Liver (tissue), 9 donors: Measurements from ENCODE around the gene EYA4. TPM values are rescaled to one million over a fixed set of nuclear protein-coding genes. Genes with fewer than 3 reads are reported as not detected.

Experiments
- DNase-seq: peaks from one replicate; pipeline ENCODE4 v3.0.0-alpha.2; 2017; ENCODE audit warnings: low spot score
- H3K27ac ChIP-seq, 2 donors: one replicate each; pipeline ENCODE4 v1.7.0; 2013; ENCODE audit warnings: inconsistent platforms in 2 of 2, low read length in 2 of 2, control low read depth in 1 of 2, low read depth in 1 of 2, mild to moderate bottlenecking in 1 of 2
- H3K27me3 ChIP-seq, 4 donors: one replicate each; pipeline versions ENCODE4 v1.6.1 to v1.7.0; 2013; ENCODE audit warnings: low read length in 3 of 4, inconsistent platforms in 1 of 4, mild to moderate bottlenecking in 1 of 4, moderate library complexity in 1 of 4; ENCODE audit not compliant: control insufficient read depth in 4 of 4, insufficient read depth in 4 of 4
- H3K36me3 ChIP-seq, 4 donors: one replicate each; pipeline versions ENCODE4 v1.6.1 to v1.7.0; 2013; ENCODE audit warnings: low read length in 3 of 4, mild to moderate bottlenecking in 3 of 4, low read depth in 1 of 4, moderate library complexity in 1 of 4; ENCODE audit not compliant: control insufficient read depth in 4 of 4, insufficient read depth in 3 of 4
- H3K4me1 ChIP-seq, 4 donors: one replicate each; pipeline versions ENCODE4 v1.6.1 to v1.7.0; 2013; ENCODE audit warnings: low read length in 3 of 4, mild to moderate bottlenecking in 3 of 4, moderate library complexity in 1 of 4; ENCODE audit not compliant: control insufficient read depth in 4 of 4, insufficient read depth in 4 of 4
- H3K4me3 ChIP-seq, 3 donors: one replicate each; pipeline versions ENCODE4 v1.6.1 to v1.7.0; 2013; ENCODE audit warnings: low read length in 3 of 3, control low read depth in 1 of 3, low read depth in 1 of 3, mild to moderate bottlenecking in 1 of 3
- H3K9ac ChIP-seq, 2 donors: one replicate each; pipeline ENCODE4 v1.7.0; 2013; ENCODE audit warnings: low read length in 2 of 2, mild to moderate bottlenecking in 2 of 2, moderate library complexity in 2 of 2, control low read depth in 1 of 2, low read depth in 1 of 2
- H3K9me3 ChIP-seq, 4 donors: one replicate each; pipeline versions ENCODE4 v1.6.1 to v1.7.0; 2013; ENCODE audit warnings: low read length in 3 of 4; ENCODE audit not compliant: control insufficient read depth in 4 of 4
- ATF3 ChIP-seq: IDR thresholded peaks from 2 replicates; pipeline ENCODE4 v1.6.1; 2016; ENCODE audit warnings: antibody characterized with exemption
- EGR1 ChIP-seq, 2 donors: IDR thresholded peaks; 2 replicates each; pipeline ENCODE4 v1.6.1; 2016 to 2018; ENCODE audit warnings: antibody characterized with exemption in 2 of 2, low read depth in 2 of 2
- FOXA1 ChIP-seq: IDR thresholded peaks from 2 replicates; pipeline ENCODE4 v1.6.1; 2016; ENCODE audit warnings: antibody characterized with exemption
- FOXA2 ChIP-seq: IDR thresholded peaks from 2 replicates; pipeline ENCODE4 v1.6.1; 2016; ENCODE audit warnings: antibody characterized with exemption
- GABPA ChIP-seq, 2 donors: IDR thresholded peaks in 1 of 2; conservative IDR thresholded peaks in 1 of 2; 2 replicates each; pipeline ENCODE4 v1.6.1; 2016; ENCODE audit warnings: antibody characterized with exemption in 2 of 2, mild to moderate bottlenecking in 1 of 2, moderate library complexity in 1 of 2
- HNF4A ChIP-seq, 2 donors: conservative IDR thresholded peaks; 2 replicates each; pipeline ENCODE4 v1.6.1; 2016; ENCODE audit warnings: antibody characterized with exemption in 2 of 2, mild to moderate bottlenecking in 2 of 2
- HNF4G ChIP-seq: IDR thresholded peaks from 2 replicates; pipeline ENCODE4 v1.6.1; 2016; ENCODE audit warnings: antibody characterized with exemption
- JUND ChIP-seq, 2 donors: IDR thresholded peaks; 2 replicates each; pipeline ENCODE4 v1.6.1; 2016; ENCODE audit warnings: antibody characterized with exemption in 2 of 2
- NR2F2 ChIP-seq: IDR thresholded peaks from 2 replicates; pipeline ENCODE4 v1.6.1; 2016; ENCODE audit warnings: antibody characterized with exemption
- RAD21 ChIP-seq, 2 donors: IDR thresholded peaks; 2 replicates each; pipeline ENCODE4 v1.6.1; 2016; ENCODE audit warnings: antibody characterized with exemption in 2 of 2, mild to moderate bottlenecking in 2 of 2
- REST ChIP-seq: IDR thresholded peaks from 2 replicates; pipeline ENCODE4 v1.6.1; 2016; ENCODE audit warnings: antibody characterized with exemption, mild to moderate bottlenecking
- RXRA ChIP-seq, 2 donors: IDR thresholded peaks; 2 replicates each; pipeline ENCODE4 v1.6.1; 2017 to 2018; ENCODE audit warnings: antibody characterized with exemption in 2 of 2, mild to moderate bottlenecking in 1 of 2
- SP1 ChIP-seq: IDR thresholded peaks from 2 replicates; pipeline ENCODE4 v1.6.1; 2018; ENCODE audit warnings: antibody characterized with exemption, mild to moderate bottlenecking
- TAF1 ChIP-seq: conservative IDR thresholded peaks from 2 replicates; pipeline ENCODE4 v1.6.1; 2016; ENCODE audit warnings: antibody characterized with exemption, mild to moderate bottlenecking
- YY1 ChIP-seq: IDR thresholded peaks from 2 replicates; pipeline ENCODE4 v1.6.1; 2016; ENCODE audit warnings: antibody characterized with exemption, mild to moderate bottlenecking
- WGBS: extraction: QIAGEN DNeasy Blood & Tissue Kit; methylation state at CpG from one replicate; pipeline ENCODE4 v1.1.7; 2013; 5-methylcytosine and 5-hydroxymethylcytosine counted together
- polyA plus RNA-seq, 2 donors: library from polyadenylated mRNA; stranded (reverse) in 1 of 2; unstranded in 1 of 2; fragments of 200-250 nt in 1 of 2; fragments of >200 nt in 1 of 2; fragmentation: Nextera tagmentation in 1 of 2; extraction: Ambion mirVana in 1 of 2; gene quantifications; one replicate each; pipeline versions ENCODE4 v1.2.1 to v1.2.3, GENCODE V29; 2013 to 2015
- total RNA-seq, 2 donors: library from RNA; depleted of rRNA; stranded (reverse); fragments of >200 nt; gene quantifications; one replicate each; pipeline ENCODE4 v1.2.3, GENCODE V29; 2014
- TF ChIP-seq, protein P1 (sequence below): fragments of 150-350 bp; IDR thresholded peaks from 2 replicates; pipeline ENCODE4 v1.5.1; 2017; ENCODE audit warnings: improper control_type of control experiment, low read depth, low read length; ENCODE audit not compliant: missing input control
- TF ChIP-seq, protein P2 (sequence below): IDR thresholded peaks from 2 replicates; pipeline ENCODE4 v1.6.1; 2016; ENCODE audit warnings: antibody characterized with exemption
- TF ChIP-seq, protein P3 (sequence below): IDR thresholded peaks from 2 replicates; pipeline ENCODE4 v1.6.1; 2016; ENCODE audit warnings: antibody characterized with exemption
- donor health status: healthy.
- donor health status: healthy.
- donor health status: healthy.
- donor health status: healthy.
- donor health status: healthy.

The EYA4 gene
- total and polyA plus RNA-seq, 4 donors = 0.05 to 0.50 TPM; not detected in 2

DNA sequence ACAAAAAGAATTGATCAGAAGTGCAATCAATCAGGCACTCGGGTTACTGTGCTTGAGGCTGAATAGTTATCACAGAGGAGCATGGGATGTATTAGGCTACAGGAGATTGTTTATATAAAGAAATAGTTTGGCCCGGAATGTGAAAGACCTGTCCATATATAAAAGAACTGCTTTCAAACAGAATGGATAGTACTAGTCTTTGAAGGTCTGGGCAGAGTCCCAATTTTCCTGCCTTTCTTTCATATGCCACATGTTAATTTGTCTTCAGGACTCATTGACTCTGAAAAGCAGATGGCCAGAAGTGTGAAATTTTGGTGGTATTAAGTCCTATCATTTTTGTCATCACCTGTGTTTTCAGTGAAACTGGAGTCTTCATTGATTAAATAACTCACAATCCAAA, 314.5 kb downstream of the EYA4 start:
- Histone ChIP-seq H3K36me3 (no peaks in the 10 kb centered on the region), H3K27ac (no peak overlapping the region), H3K9ac (no peak overlapping the region), H3K4me3 (no peak overlapping the region), H3K4me1 (no peaks in the 10 kb centered on the region), H3K9me3 (peaks cover 0 to 7% (median 3%) of the 10 kb centered on the region in 4 donors), H3K27me3 (no peaks in the 10 kb centered on the region)
- WGBS = 66% methylated on average over 2 of the region's 2 CpGs
- no peak for DNase-seq
- no peak for TF ChIP-seq HNF4G
- TF ChIP-seq SP1 = no peak
- no peak for TF ChIP-seq HNF4A (conservative IDR thresholded peaks at IDR 0.05)
- no peak for TF ChIP-seq RXRA (IDR thresholded peaks at IDR 0.05)
- TF ChIP-seq FOXA2 = no peak
- TF ChIP-seq FOXA1 = no peak
- no peak for TF ChIP-seq EGR1 (IDR thresholded peaks at IDR 0.05; ENCODE audit: low read depth in 2 of 2)
- no peak for TF ChIP-seq TAF1
- TF ChIP-seq RAD21 (IDR thresholded peaks at IDR 0.05) = no peak
- TF ChIP-seq, protein P1, sequence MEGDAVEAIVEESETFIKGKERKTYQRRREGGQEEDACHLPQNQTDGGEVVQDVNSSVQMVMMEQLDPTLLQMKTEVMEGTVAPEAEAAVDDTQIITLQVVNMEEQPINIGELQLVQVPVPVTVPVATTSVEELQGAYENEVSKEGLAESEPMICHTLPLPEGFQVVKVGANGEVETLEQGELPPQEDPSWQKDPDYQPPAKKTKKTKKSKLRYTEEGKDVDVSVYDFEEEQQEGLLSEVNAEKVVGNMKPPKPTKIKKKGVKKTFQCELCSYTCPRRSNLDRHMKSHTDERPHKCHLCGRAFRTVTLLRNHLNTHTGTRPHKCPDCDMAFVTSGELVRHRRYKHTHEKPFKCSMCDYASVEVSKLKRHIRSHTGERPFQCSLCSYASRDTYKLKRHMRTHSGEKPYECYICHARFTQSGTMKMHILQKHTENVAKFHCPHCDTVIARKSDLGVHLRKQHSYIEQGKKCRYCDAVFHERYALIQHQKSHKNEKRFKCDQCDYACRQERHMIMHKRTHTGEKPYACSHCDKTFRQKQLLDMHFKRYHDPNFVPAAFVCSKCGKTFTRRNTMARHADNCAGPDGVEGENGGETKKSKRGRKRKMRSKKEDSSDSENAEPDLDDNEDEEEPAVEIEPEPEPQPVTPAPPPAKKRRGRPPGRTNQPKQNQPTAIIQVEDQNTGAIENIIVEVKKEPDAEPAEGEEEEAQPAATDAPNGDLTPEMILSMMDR = no peak
- TF ChIP-seq REST = no peak
- no peak for TF ChIP-seq YY1
- TF ChIP-seq, protein P2, sequence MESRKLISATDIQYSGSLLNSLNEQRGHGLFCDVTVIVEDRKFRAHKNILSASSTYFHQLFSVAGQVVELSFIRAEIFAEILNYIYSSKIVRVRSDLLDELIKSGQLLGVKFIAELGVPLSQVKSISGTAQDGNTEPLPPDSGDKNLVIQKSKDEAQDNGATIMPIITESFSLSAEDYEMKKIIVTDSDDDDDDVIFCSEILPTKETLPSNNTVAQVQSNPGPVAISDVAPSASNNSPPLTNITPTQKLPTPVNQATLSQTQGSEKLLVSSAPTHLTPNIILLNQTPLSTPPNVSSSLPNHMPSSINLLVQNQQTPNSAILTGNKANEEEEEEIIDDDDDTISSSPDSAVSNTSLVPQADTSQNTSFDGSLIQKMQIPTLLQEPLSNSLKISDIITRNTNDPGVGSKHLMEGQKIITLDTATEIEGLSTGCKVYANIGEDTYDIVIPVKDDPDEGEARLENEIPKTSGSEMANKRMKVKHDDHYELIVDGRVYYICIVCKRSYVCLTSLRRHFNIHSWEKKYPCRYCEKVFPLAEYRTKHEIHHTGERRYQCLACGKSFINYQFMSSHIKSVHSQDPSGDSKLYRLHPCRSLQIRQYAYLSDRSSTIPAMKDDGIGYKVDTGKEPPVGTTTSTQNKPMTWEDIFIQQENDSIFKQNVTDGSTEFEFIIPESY = no peak
- TF ChIP-seq ATF3 = no peak
- TF ChIP-seq GABPA (IDR thresholded peaks at IDR 0.05 in 1 of 2, conservative IDR thresholded peaks at IDR 0.05 in 1 of 2) = no peak
- TF ChIP-seq, protein P3, sequence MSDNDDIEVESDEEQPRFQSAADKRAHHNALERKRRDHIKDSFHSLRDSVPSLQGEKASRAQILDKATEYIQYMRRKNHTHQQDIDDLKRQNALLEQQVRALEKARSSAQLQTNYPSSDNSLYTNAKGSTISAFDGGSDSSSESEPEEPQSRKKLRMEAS = no peak
- no peak for TF ChIP-seq JUND (IDR thresholded peaks at IDR 0.05)
- TF ChIP-seq NR2F2 = no peak
